ENCODE results near the gene KCNH6.
A peak's percentile ranks its signal among the peaks of the same experiment; 100 is the strongest.

Gene KCNH6

DNA sequence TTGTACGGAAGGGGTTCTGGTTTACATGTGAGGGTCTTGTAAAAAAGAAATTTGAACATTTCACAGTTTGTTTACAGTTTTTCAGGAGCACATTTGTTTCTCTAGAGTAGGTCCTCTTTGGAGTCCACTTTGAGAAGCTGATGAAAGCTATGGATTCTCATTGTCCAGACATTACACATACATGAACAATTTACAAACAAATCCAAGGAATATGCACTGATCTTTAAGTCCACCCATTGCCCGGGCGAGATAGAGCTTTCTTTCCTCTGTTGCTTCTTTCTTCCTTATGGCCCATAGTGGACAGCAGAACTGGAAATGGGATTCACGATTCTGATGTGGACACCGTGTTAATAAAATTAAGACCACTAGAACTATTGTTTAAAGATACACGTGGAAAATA, 29.1 kb downstream of the KCNH6 start:
- no peaks in the 10 kb centered on the region for H3K9me3 ChIP-seq (ENCODE audit: severe bottlenecking)
- TF ChIP-seq, protein P1, sequence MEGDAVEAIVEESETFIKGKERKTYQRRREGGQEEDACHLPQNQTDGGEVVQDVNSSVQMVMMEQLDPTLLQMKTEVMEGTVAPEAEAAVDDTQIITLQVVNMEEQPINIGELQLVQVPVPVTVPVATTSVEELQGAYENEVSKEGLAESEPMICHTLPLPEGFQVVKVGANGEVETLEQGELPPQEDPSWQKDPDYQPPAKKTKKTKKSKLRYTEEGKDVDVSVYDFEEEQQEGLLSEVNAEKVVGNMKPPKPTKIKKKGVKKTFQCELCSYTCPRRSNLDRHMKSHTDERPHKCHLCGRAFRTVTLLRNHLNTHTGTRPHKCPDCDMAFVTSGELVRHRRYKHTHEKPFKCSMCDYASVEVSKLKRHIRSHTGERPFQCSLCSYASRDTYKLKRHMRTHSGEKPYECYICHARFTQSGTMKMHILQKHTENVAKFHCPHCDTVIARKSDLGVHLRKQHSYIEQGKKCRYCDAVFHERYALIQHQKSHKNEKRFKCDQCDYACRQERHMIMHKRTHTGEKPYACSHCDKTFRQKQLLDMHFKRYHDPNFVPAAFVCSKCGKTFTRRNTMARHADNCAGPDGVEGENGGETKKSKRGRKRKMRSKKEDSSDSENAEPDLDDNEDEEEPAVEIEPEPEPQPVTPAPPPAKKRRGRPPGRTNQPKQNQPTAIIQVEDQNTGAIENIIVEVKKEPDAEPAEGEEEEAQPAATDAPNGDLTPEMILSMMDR (IDR thresholded peaks at IDR 0.05; ENCODE audit: poor library complexity, severe bottlenecking) = no peak
- ATAC-seq (ENCODE audit: low read depth) = no peak
- peak overlapping the region; percentile 65 for H3K27ac ChIP-seq (ENCODE audit: poor library complexity, severe bottlenecking)
- H3K4me1 ChIP-seq (ENCODE audit: insufficient read depth, poor library complexity, severe bottlenecking) = peaks cover 4% of the 10 kb centered on the region
- H3K27me3 ChIP-seq (ENCODE audit: insufficient read depth, poor library complexity, severe bottlenecking) = no peaks in the 10 kb centered on the region
- H3K36me3 ChIP-seq (ENCODE audit: low read depth) = peaks cover 34% of the 10 kb centered on the region
- peak overlapping the region; percentile 69 for H3K4me3 ChIP-seq (ENCODE audit: severe bottlenecking)
- DNase-seq (ENCODE audit: low spot score) = no peak

DNA sequence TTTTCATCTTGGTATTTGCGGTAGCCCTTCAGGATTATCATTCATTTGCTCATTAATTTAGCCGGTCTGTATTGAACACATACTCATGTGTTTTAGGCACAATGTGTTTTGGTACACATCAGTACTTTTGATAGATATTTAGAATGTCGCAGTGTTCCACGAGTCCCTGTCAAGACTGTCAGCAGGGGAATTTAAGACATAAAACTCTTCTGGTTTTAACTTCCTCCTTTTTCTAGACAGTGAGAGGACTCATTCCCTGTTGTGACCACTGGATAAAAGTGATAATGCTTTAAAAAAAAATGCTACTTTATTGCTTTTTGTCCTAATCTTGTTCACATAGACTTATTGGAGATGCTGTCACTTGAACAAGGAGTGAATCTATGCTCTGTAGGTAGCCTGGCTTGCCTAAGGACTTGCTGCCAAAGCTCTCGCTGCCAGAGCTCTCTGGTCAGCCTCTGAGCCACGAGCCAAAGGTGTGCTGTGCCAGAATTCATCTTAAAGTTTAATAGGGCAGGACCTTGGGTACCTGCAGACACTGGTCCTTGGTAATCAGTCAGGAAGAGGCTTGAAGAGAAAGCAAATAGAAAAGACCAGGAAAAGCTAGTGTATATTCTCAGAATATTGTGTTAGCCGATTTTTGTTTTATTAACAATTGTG, 32.5 kb downstream of the KCNH6 start:
- no peaks in the 10 kb centered on the region for H3K9me3 ChIP-seq (ENCODE audit: severe bottlenecking)
- no peak for ATAC-seq (ENCODE audit: low read depth)
- TF ChIP-seq, protein P1 (IDR thresholded peaks at IDR 0.05; ENCODE audit: poor library complexity, severe bottlenecking) = no peak
- DNase-seq (ENCODE audit: low spot score) = no peak
- H3K27me3 ChIP-seq (ENCODE audit: insufficient read depth, poor library complexity, severe bottlenecking) = no peaks in the 10 kb centered on the region
- no peak overlapping the region for H3K4me3 ChIP-seq (ENCODE audit: severe bottlenecking)
- peaks cover 42% of the 10 kb centered on the region for H3K36me3 ChIP-seq (ENCODE audit: low read depth)
- H3K4me1 ChIP-seq (ENCODE audit: insufficient read depth, poor library complexity, severe bottlenecking) = peaks cover 7% of the 10 kb centered on the region
- H3K27ac ChIP-seq (ENCODE audit: poor library complexity, severe bottlenecking) = no peak overlapping the region

DNA sequence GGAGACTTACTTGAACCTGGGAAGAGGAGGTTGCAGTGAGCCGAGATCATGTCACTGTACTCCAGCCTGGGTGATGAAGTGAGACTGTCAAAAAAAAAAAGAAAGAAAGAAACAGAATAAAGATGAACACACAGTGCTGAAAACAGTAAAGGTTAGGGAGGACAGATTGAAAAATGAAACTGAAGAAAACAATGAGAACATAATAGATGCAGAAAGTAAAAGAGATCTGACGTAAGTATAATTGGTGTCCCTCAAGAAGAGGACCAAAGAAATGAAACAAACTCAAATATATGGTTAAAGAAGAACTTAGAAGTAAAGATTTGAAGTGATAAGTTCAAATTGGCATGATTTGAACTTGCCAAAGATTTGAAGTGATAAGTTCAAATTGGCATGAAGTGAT, 34.3 kb downstream of the KCNH6 start:
- DNase-seq (ENCODE audit: low spot score) (no peak), ATAC-seq (ENCODE audit: low read depth) (no peak)
- H3K36me3 ChIP-seq (ENCODE audit: low read depth) = peaks cover 38% of the 10 kb centered on the region
- TF ChIP-seq, protein P1 (IDR thresholded peaks at IDR 0.05; ENCODE audit: poor library complexity, severe bottlenecking) = no peak
- peaks cover 3% of the 10 kb centered on the region for H3K4me1 ChIP-seq (ENCODE audit: insufficient read depth, poor library complexity, severe bottlenecking)
- no peak overlapping the region for H3K4me3 ChIP-seq (ENCODE audit: severe bottlenecking)
- H3K27me3 ChIP-seq (ENCODE audit: insufficient read depth, poor library complexity, severe bottlenecking) = no peaks in the 10 kb centered on the region
- H3K9me3 ChIP-seq (ENCODE audit: severe bottlenecking) = no peaks in the 10 kb centered on the region
- no peak overlapping the region for H3K27ac ChIP-seq (ENCODE audit: poor library complexity, severe bottlenecking)

DNA sequence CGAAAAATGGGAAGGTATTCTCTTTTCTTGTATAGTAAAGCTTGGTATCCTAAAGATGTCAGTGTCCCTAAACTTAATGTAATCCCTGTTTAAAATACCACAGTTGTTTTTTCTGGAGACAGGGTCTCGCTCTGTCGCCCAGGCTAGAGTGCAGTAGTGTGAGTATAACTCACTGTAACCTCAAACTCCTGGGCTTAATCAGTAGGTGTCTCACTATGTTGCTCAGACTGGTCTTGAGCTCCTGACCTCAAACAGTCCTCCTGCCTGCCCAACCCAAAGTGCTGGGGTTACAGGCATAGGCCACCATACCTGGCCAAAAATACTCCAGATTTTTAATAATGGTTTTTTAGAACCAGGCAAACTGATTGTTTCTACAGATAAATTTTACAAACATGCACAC, 35.3 kb downstream of the KCNH6 start:
- ATAC-seq (ENCODE audit: low read depth) (no peak), DNase-seq (ENCODE audit: low spot score) (no peak)
- no peak overlapping the region for H3K4me3 ChIP-seq (ENCODE audit: severe bottlenecking)
- peaks cover 3% of the 10 kb centered on the region for H3K4me1 ChIP-seq (ENCODE audit: insufficient read depth, poor library complexity, severe bottlenecking)
- H3K36me3 ChIP-seq (ENCODE audit: low read depth) = peaks cover 27% of the 10 kb centered on the region
- no peaks in the 10 kb centered on the region for H3K9me3 ChIP-seq (ENCODE audit: severe bottlenecking)
- no peaks in the 10 kb centered on the region for H3K27me3 ChIP-seq (ENCODE audit: insufficient read depth, poor library complexity, severe bottlenecking)
- TF ChIP-seq, protein P1 (IDR thresholded peaks at IDR 0.05; ENCODE audit: poor library complexity, severe bottlenecking) = no peak
- no peak overlapping the region for H3K27ac ChIP-seq (ENCODE audit: poor library complexity, severe bottlenecking)

DNA sequence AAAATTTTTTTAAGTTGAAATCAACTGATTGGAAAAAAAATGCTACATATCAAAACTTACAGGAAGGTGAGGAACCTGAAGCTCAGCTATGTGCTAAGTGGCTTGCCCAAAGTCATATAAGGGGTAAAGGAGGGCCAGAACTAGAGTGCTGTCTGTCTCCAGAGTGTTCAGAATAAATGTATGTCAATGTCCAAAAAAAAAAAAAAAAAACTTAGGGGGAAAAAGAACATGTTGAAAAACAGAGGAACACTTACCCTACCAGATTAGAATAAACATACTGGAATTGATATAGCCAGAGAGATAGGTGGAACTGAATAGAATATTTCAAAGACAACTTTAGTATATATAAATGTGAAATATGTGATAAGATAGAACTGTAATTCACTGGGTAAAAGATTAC, 38.7 kb downstream of the KCNH6 start:
- H3K9me3 ChIP-seq (ENCODE audit: severe bottlenecking) = no peaks in the 10 kb centered on the region
- no peak overlapping the region for H3K27ac ChIP-seq (ENCODE audit: poor library complexity, severe bottlenecking)
- peaks cover 3% of the 10 kb centered on the region for H3K4me1 ChIP-seq (ENCODE audit: insufficient read depth, poor library complexity, severe bottlenecking)
- peaks cover 13% of the 10 kb centered on the region for H3K36me3 ChIP-seq (ENCODE audit: low read depth)
- H3K4me3 ChIP-seq (ENCODE audit: severe bottlenecking) = no peak overlapping the region
- DNase-seq (ENCODE audit: low spot score) (no peak), ATAC-seq (ENCODE audit: low read depth) (no peak)
- H3K27me3 ChIP-seq (ENCODE audit: insufficient read depth, poor library complexity, severe bottlenecking) = no peaks in the 10 kb centered on the region
- TF ChIP-seq, protein P1 (IDR thresholded peaks at IDR 0.05; ENCODE audit: poor library complexity, severe bottlenecking) = no peak
